K562 (cell line): ENCODE measurements around the gene MS4A4E. TPM values are rescaled to one million over a fixed set of nuclear protein-coding genes. Genes with fewer than 3 reads are reported as not detected.
A peak's percentile ranks its signal among the peaks of the same experiment; 100 is the strongest.
"Not testable (repeated sequence)": the region's sequence is repeated elsewhere in the genome, so short reads cannot be mapped to it uniquely, and the experiment has no call there.

Source experiments
- CBFA2T3 ChIP-seq: fragments of 450-650 bp; IDR thresholded peaks from 2 replicates; pipeline ENCODE4 v1.6.1; 2017
- CC2D1A ChIP-seq: fragments of 450-650 bp; IDR thresholded peaks from 2 replicates; pipeline ENCODE4 v1.6.1; 2017; ENCODE audit warnings: mild to moderate bottlenecking
- CXXC5 ChIP-seq: fragments of 250-450 bp; sonication (Bioruptor Pico); IDR thresholded peaks from 2 replicates; pipeline ENCODE4 v1.8.0; 2022; ENCODE audit warnings: inconsistent platforms, mild to moderate bottlenecking, moderate library complexity
- FOXM1 ChIP-seq, 2 experiments: fragments of 450-650 bp in 1 of 2; sonication (generic) in 1 of 2; formaldehyde crosslinking in 1 of 2; IDR thresholded peaks; 2 replicates each; pipeline versions ENCODE4 v1.6.1 to v1.9.0; 2017 to 2022; ENCODE audit warnings: low read depth in 2 of 2, mild to moderate bottlenecking in 2 of 2, missing genetic modification reagents in 1 of 2, moderate library complexity in 1 of 2
- GATA2 ChIP-seq: sonication (generic); formaldehyde crosslinking; IDR thresholded peaks from 2 replicates; pipeline ENCODE4 v1.4.0; 2020; ENCODE audit warnings: mild to moderate bottlenecking, missing genetic modification reagents
- HDAC2 ChIP-seq: fragments of 450-650 bp; IDR thresholded peaks from 2 replicates; pipeline ENCODE4 v1.6.1; 2016; ENCODE audit warnings: mild to moderate bottlenecking
- KDM1A ChIP-seq, 2 experiments: fragments of 450-650 bp; IDR thresholded peaks; 2 replicates each; pipeline ENCODE4 v1.6.1; 2016; ENCODE audit warnings: mild to moderate bottlenecking in 2 of 2
- NFIC ChIP-seq: fragments of 450-650 bp; IDR thresholded peaks from 2 replicates; pipeline ENCODE4 v1.6.1; 2017; ENCODE audit warnings: mild to moderate bottlenecking, inconsistent platforms
- NR2C1 ChIP-seq, 2 experiments: fragments of 450-650 bp; IDR thresholded peaks; 2 replicates each; pipeline ENCODE4 v1.6.1; 2017; ENCODE audit warnings: mild to moderate bottlenecking in 2 of 2, antibody characterized with exemption in 1 of 2, inconsistent platforms in 1 of 2, missing compliant biosample characterization in 1 of 2, missing genetic modification characterization in 1 of 2
- PML ChIP-seq: IDR thresholded peaks from 2 replicates; pipeline ENCODE4 v1.6.1; 2012; ENCODE audit warnings: low read length, inconsistent platforms
- RCOR1 ChIP-seq, 2 experiments: IDR thresholded peaks; 2 replicates each; pipeline ENCODE4 v1.6.1; 2012; ENCODE audit warnings: low read depth in 2 of 2, low read length in 2 of 2, borderline replicate concordance in 1 of 2, improper control_type of control experiment in 1 of 2
- SMARCA4 ChIP-seq: fragments of 450-650 bp; IDR thresholded peaks from 2 replicates; pipeline ENCODE4 v1.6.1; 2016
- SMARCC2 ChIP-seq: fragments of 450-650 bp; IDR thresholded peaks from 2 replicates; pipeline ENCODE4 v1.6.1; 2017; ENCODE audit warnings: antibody characterized with exemption, moderate library complexity, mild to moderate bottlenecking, low read depth
- STAT5A ChIP-seq: IDR thresholded peaks from 2 replicates; pipeline ENCODE4 v1.6.1; 2012; ENCODE audit warnings: low read length, inconsistent platforms, borderline replicate concordance
- TAL1 ChIP-seq: fragments of 450-650 bp; IDR thresholded peaks from 2 replicates; pipeline ENCODE4 v1.6.1; 2016; ENCODE audit warnings: mild to moderate bottlenecking
- TBL1XR1 ChIP-seq, 2 experiments: IDR thresholded peaks; 2 replicates each; pipeline ENCODE4 v1.6.1; 2012; ENCODE audit warnings: improper control_type of control experiment in 2 of 2, low read length in 2 of 2, mild to moderate bottlenecking in 1 of 2
- TEAD4 ChIP-seq, 2 experiments: sonication (generic) in 1 of 2; formaldehyde crosslinking in 1 of 2; IDR thresholded peaks; 2 replicates each; pipeline versions ENCODE4 v1.6.1 to v1.8.0; 2012 to 2022; ENCODE audit warnings: borderline replicate concordance in 1 of 2, inconsistent platforms in 1 of 2, low read length in 1 of 2, mild to moderate bottlenecking in 1 of 2, missing genetic modification reagents in 1 of 2
- ZFX ChIP-seq: sonication (generic); formaldehyde crosslinking; IDR thresholded peaks from 2 replicates; pipeline ENCODE4 v1.8.0; 2022; ENCODE audit warnings: mild to moderate bottlenecking, missing genetic modification reagents, moderate library complexity
- ZNF644 ChIP-seq: fragments of 200-800 bp; sonication (Bioruptor generic); IDR thresholded peaks from 2 replicates; pipeline ENCODE4 v1.6.1; 2016; ENCODE audit warnings: low read depth, missing genetic modification characterization, missing compliant biosample characterization
- polyA plus RNA-seq, 8 experiments: library from polyadenylated mRNA; depleted of rRNA in 4 of 8; stranded (reverse) in 5 of 8; unstranded in 3 of 8; fragments of >200 nt; fragmentation: Nextera tagmentation in 2 of 8; fragmentation: Illumina TruSeq in 1 of 8; extraction: Ambion mirVana in 2 of 8; extraction: Trizol in 1 of 8; gene quantifications; 2 replicates each; pipeline versions ENCODE4 v1.2.1 to v1.2.3, GENCODE V29; 2011 to 2014; ENCODE audit warnings: inconsistent platforms in 1 of 8, missing spikeins in 1 of 8
- total RNA-seq, 7 experiments: library from RNA; depleted of rRNA in 6 of 7; stranded (reverse); fragments of >200 nt in 6 of 7; fragmentation: Illumina TruSeq in 2 of 7; extraction: Trizol in 2 of 7; gene quantifications; 2 replicates each; pipeline versions ENCODE4 v1.2.1 to v1.2.3, GENCODE V29; 2011 to 2021; ENCODE audit warnings: low replicate concordance in 1 of 7
- TF ChIP-seq, protein P1 (sequence below): sonication (generic); formaldehyde crosslinking; IDR thresholded peaks from 2 replicates; pipeline ENCODE4 v1.8.1; 2023; ENCODE audit warnings: mild to moderate bottlenecking, missing genetic modification reagents
- TF ChIP-seq, protein P2 (sequence below): fragments of 450-650 bp; IDR thresholded peaks from 2 replicates; pipeline ENCODE4 v1.6.1; 2016; ENCODE audit warnings: mild to moderate bottlenecking

The MS4A4E gene
- total and polyA plus RNA-seq, 9 of the 15 experiments (the other 6 are each of a cell fraction or from before 2014, with no cell fraction given), result 0.11 to 0.81 (median 0.36) TPM; not detected in 2

DNA sequence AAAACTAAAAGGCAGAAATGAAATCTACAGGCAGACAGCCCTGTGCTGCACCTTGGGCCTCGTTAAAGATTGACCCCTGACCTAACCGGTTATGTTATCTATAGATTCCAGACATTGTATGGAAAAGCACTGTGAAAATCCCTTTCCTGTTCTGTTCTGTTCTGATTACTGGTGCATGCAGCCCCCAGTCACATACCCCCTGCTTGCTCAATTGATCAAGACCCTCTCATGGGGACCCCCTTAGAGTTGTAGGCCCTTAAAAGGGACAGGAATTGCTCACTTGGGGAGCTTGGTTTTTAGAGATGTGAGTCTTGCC, 57.5 kb downstream of the MS4A4E start (continued):
- peak in 1 of 2 experiments; percentile 69; a peak in 1 of 4 replicates for TF ChIP-seq RCOR1 (IDR thresholded peaks at IDR 0.05; ENCODE audit: borderline replicate concordance in 1 of 2, low read depth in 2 of 2, low read length in 2 of 2)
- peak; percentile 37; the same call in 1 of the 2 replicates for TF ChIP-seq GATA2 (CRISPR knock-in tag)
- peak; percentile 83 to 84 for TF ChIP-seq KDM1A (IDR thresholded peaks at IDR 0.05)
- 0 out of 2 replicates have a peak, but pooled peaks have one; percentile 48 for TF ChIP-seq PML
- TF ChIP-seq, protein P1, sequence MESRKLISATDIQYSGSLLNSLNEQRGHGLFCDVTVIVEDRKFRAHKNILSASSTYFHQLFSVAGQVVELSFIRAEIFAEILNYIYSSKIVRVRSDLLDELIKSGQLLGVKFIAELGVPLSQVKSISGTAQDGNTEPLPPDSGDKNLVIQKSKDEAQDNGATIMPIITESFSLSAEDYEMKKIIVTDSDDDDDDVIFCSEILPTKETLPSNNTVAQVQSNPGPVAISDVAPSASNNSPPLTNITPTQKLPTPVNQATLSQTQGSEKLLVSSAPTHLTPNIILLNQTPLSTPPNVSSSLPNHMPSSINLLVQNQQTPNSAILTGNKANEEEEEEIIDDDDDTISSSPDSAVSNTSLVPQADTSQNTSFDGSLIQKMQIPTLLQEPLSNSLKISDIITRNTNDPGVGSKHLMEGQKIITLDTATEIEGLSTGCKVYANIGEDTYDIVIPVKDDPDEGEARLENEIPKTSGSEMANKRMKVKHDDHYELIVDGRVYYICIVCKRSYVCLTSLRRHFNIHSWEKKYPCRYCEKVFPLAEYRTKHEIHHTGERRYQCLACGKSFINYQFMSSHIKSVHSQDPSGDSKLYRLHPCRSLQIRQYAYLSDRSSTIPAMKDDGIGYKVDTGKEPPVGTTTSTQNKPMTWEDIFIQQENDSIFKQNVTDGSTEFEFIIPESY (CRISPR knock-in tag), result 0 out of 2 replicates have a peak, but pooled peaks have one; percentile 18
- 0 out of 2 replicates have a peak, but pooled peaks have one; percentile 46 for TF ChIP-seq FOXM1 (IDR thresholded peaks at IDR 0.05; ENCODE audit: low read depth)
- TF ChIP-seq FOXM1 (CRISPR knock-in tag; IDR thresholded peaks at IDR 0.05; ENCODE audit: low read depth); TEAD4 (CRISPR knock-in tag; IDR thresholded peaks at IDR 0.05; ENCODE audit: borderline replicate concordance): not testable (repeated sequence)
- 0 out of 2 replicates have a peak, but pooled peaks have one; percentile 38 for TF ChIP-seq HDAC2
- TF ChIP-seq TEAD4 (IDR thresholded peaks at IDR 0.05; ENCODE audit: low read length), result peak; percentile 85
- peak; percentile 44; the same call in 1 of the 2 replicates for TF ChIP-seq ZFX
- peak; percentile 91 for TF ChIP-seq NR2C1 (IDR thresholded peaks at IDR 0.05)
- TF ChIP-seq NR2C1 (tag; IDR thresholded peaks at IDR 0.05), result peak; percentile 93
- TF ChIP-seq NFIC, result peak; percentile 57
- TF ChIP-seq STAT5A, result peak; percentile 53; the same call in 1 of the 2 replicates
- peak; percentile 44; the same call in 1 of the 2 replicates for TF ChIP-seq CC2D1A
- TF ChIP-seq ZNF644 (tag), result 0 out of 2 replicates have a peak, but pooled peaks have one; percentile 10
- TF ChIP-seq, protein P2, sequence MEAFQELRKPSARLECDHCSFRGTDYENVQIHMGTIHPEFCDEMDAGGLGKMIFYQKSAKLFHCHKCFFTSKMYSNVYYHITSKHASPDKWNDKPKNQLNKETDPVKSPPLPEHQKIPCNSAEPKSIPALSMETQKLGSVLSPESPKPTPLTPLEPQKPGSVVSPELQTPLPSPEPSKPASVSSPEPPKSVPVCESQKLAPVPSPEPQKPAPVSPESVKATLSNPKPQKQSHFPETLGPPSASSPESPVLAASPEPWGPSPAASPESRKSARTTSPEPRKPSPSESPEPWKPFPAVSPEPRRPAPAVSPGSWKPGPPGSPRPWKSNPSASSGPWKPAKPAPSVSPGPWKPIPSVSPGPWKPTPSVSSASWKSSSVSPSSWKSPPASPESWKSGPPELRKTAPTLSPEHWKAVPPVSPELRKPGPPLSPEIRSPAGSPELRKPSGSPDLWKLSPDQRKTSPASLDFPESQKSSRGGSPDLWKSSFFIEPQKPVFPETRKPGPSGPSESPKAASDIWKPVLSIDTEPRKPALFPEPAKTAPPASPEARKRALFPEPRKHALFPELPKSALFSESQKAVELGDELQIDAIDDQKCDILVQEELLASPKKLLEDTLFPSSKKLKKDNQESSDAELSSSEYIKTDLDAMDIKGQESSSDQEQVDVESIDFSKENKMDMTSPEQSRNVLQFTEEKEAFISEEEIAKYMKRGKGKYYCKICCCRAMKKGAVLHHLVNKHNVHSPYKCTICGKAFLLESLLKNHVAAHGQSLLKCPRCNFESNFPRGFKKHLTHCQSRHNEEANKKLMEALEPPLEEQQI, result 0 out of 2 replicates have a peak, but pooled peaks have one; percentile 48
- TF ChIP-seq CXXC5 (CRISPR knock-in tag), result peak; percentile 52; the same call in 1 of the 2 replicates
- 0 out of 2 replicates have a peak, but pooled peaks have one; percentile 41 for TF ChIP-seq SMARCC2
- TF ChIP-seq TBL1XR1 (IDR thresholded peaks at IDR 0.05; ENCODE audit: low read length in 2 of 2), result 0 out of 4 replicates have a peak, but pooled peaks of 1 of the 2 experiments have one; percentile 11
- TF ChIP-seq SMARCA4, result peak; percentile 64; the same call in 1 of the 2 replicates
- peak; percentile 90 for TF ChIP-seq CBFA2T3
- peak; percentile 90 for TF ChIP-seq TAL1
